Panc1 (cell line): ENCODE results near the gene NAV1. TPM values are rescaled to one million over a fixed set of nuclear protein-coding genes. Genes with fewer than 3 reads are reported as not detected.

Experiments used
- ATAC-seq: fragments of 200-7000 bp; cut with Tn5 transposase; 2 replicates; pipeline ENCODE4 v1.9.1; 2020; ENCODE audit warnings: mild to moderate bottlenecking, moderate library complexity
- BruUV-seq: library from RNA; stranded (reverse); fragments of 400-500 nt; replicated peaks from 2 replicates; lab custom pipeline; 2021; lab: Mats Ljungman, UMichigan
- CTCF ChIA-PET: fragments of 300-600 bp; sonication (Branson Sonifier 250); formaldehyde crosslinking; loops from one replicate; lab custom pipeline; 2022; ENCODE audit warnings: antibody characterized with exemption; lab: Charles Lee
- POLR2A ChIA-PET: fragments of 300-600 bp; sonication (Branson Sonifier 250); formaldehyde crosslinking; loops from one replicate; lab custom pipeline; 2022; ENCODE audit warnings: antibody characterized with exemption; lab: Charles Lee
- DNase-seq: peaks from one replicate; pipeline ENCODE4 v3.0.0-alpha.2; 2010; ENCODE audit warnings: low read depth, low spot score
- H3K27ac ChIP-seq: 2 replicates; pipeline ENCODE4 v1.5.1; 2011; ENCODE audit warnings: mild to moderate bottlenecking, low read length, inconsistent platforms
- H3K27me3 ChIP-seq: fragments of 200-500 bp; sonication (Bioruptor generic); 2 replicates; pipeline ENCODE4 v1.6.0; 2014; ENCODE audit warnings: low read length, inconsistent platforms; ENCODE audit not compliant: control insufficient read depth, insufficient read depth
- H3K36me3 ChIP-seq: fragments of 200-500 bp; sonication (Bioruptor generic); 2 replicates; pipeline ENCODE4 v1.5.1; 2014; ENCODE audit warnings: inconsistent platforms, mild to moderate bottlenecking, low read length, moderate library complexity; ENCODE audit not compliant: control insufficient read depth, insufficient read depth
- H3K4me1 ChIP-seq: 2 replicates; pipeline ENCODE4 v1.5.1; 2011; ENCODE audit warnings: inconsistent platforms, mild to moderate bottlenecking, low read length, moderate library complexity; ENCODE audit not compliant: control insufficient read depth, insufficient read depth
- H3K4me3 ChIP-seq, 2 experiments: 2 replicates each; pipeline ENCODE4 v1.5.1; 2011 to 2012; ENCODE audit warnings: low read depth in 2 of 2, low read length in 2 of 2, mild to moderate bottlenecking in 2 of 2, inconsistent platforms in 1 of 2, moderate library complexity in 1 of 2
- H3K9me3 ChIP-seq: fragments of 200-500 bp; sonication (Bioruptor generic); 2 replicates; pipeline ENCODE4 v1.5.1; 2014; ENCODE audit warnings: low read depth, mild to moderate bottlenecking, inconsistent platforms, low read length, moderate library complexity; ENCODE audit not compliant: control insufficient read depth, insufficient read depth
- CTCF ChIP-seq: fragments of 450-650 bp; IDR thresholded peaks from 2 replicates; pipeline ENCODE4 v1.5.1; 2017; ENCODE audit warnings: mild to moderate bottlenecking
- POLR2AphosphoS5 ChIP-seq: IDR thresholded peaks from 2 replicates; pipeline ENCODE4 v1.6.1; 2012; ENCODE audit warnings: mild to moderate bottlenecking, low read depth, low read length, moderate library complexity
- REST ChIP-seq, 2 experiments: IDR thresholded peaks; 2 replicates each; pipeline ENCODE4 v1.6.1; 2011 to 2012; ENCODE audit warnings: low read depth in 2 of 2, control low read depth in 1 of 2, low read length in 1 of 2, mild to moderate bottlenecking in 1 of 2, moderate library complexity in 1 of 2; ENCODE audit not compliant: insufficient read depth in 1 of 2
- SIN3A ChIP-seq: IDR thresholded peaks from 2 replicates; pipeline ENCODE4 v1.6.1; 2012; ENCODE audit warnings: low read depth, mild to moderate bottlenecking, low read length, moderate library complexity, borderline replicate concordance; ENCODE audit not compliant: insufficient read depth
- TCF7L2 ChIP-seq: IDR thresholded peaks from 2 replicates; pipeline ENCODE4 v1.6.1; 2011; ENCODE audit warnings: mild to moderate bottlenecking, low read depth, low read length, inconsistent platforms
- in situ Hi-C: cut with HindIII; loops from 2 replicates; pipeline ENCODE4 v1.10.0; 2016; ENCODE audit warnings: low sequenced_read_pairs, low pct_unique_long_range_greater_than_20kb
- intact Hi-C: fragments of 100-400 bp; cut with micrococcal nuclease; formaldehyde crosslinking; loops from one replicate; pipeline ENCODE4 v1.10.0; 2022; ENCODE audit not compliant: unreplicated experiment
- total RNA-seq: library from RNA; stranded (reverse); gene quantifications from one replicate; pipeline ENCODE4 v1.2.1, GENCODE V29; 2021; ENCODE audit not compliant: unreplicated experiment

NAV1 gene
- total RNA-seq, 1 experiment from 2014 or later, result 29.0 TPM

DNA sequence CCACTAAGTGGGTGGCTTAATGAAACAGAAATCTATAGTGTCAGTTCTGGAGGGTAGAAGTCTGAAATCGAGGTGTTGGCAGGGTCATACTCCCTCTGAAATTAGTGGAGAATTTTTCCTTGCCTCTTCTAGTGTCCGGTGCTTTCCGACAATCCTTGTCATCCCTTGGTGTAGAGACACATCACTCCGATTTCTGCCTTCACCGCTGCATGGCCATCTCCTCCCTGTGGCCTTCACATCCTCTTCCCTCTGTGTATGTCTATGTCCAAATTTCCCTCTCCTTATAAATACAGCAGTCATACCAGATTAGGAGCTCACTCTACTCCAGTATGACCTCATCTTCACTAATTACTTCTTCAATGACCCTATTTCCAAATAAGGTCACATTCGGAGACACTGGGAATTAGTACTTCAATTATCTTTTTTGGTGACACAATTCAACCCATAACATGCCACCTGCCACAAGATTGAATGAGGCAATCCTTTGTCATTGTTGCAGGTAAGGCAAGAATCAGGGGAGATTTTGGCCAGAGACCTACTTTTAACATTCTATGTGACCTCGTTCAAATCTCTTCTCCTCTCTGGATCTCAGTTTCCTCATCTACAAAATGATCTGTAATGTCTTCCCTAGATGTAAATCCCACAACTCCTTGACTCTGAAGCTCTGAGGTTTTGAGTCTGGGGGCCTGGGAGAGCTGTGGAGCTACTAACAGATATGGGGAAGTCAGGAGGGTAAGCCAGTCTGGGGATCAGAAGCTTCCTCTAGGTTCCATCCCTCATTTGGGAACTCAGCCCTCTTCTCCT, 16.1 kb downstream of the NAV1 start:
- no peak overlapping the region for H3K27ac ChIP-seq
- BruUV-seq, result no TSS peak
- H3K4me3 ChIP-seq, result no peak overlapping the region
- 0 out of 2 replicates have a peak, but pooled peaks cover 4% of the 10 kb centered on the region for H3K4me1 ChIP-seq
- no peaks in the 10 kb centered on the region for H3K9me3 ChIP-seq
- in situ Hi-C loops, result no loop called here
- POLR2A ChIA-PET, result no interaction called here
- CTCF ChIA-PET, result no interaction called here
- H3K27me3 ChIP-seq, result no peaks in the 10 kb centered on the region
- TF ChIP-seq CTCF, result no peak
- no peak for TF ChIP-seq TCF7L2
- no peak for TF ChIP-seq SIN3A
- no peak for TF ChIP-seq POLR2AphosphoS5
- no peak for TF ChIP-seq REST (IDR thresholded peaks at IDR 0.05; ENCODE audit: insufficient read depth in 1 of 2, low read depth in 2 of 2, low read length in 1 of 2)
- DNase-seq (no peak), ATAC-seq (no peak)
- intact Hi-C loops, result no loop called here
- H3K36me3 ChIP-seq, result no peaks in the 10 kb centered on the region

DNA sequence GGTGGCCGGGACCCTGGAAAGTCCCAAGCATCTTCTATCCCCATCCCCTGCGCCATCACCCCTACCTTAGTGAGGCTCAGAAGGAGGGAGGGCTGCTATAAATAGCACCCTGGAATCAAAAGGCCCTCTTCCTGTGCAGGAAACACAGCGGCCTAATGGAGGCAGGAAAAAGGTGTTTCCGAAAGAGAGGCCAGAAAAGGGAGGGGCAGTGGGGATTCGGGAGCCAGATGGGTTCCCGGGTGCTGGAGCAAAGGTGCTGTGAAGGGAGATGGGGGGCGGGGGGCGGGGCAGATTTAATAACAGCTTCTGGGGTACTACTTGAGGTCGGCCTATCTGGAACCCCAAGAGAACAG, 16.6 kb downstream of the NAV1 start:
- TF ChIP-seq POLR2AphosphoS5 (no peak), CTCF (no peak), TCF7L2 (no peak), REST (IDR thresholded peaks at IDR 0.05; ENCODE audit: insufficient read depth in 1 of 2, low read depth in 2 of 2, low read length in 1 of 2) (no peak), SIN3A (no peak)
- ATAC-seq (no peak), DNase-seq (no peak)
- Histone ChIP-seq H3K4me1 (0 out of 2 replicates have a peak, but pooled peaks cover 4% of the 10 kb centered on the region), H3K27me3 (no peaks in the 10 kb centered on the region), H3K4me3 (no peak overlapping the region), H3K27ac (no peak overlapping the region), H3K9me3 (no peaks in the 10 kb centered on the region), H3K36me3 (no peaks in the 10 kb centered on the region)
- intact Hi-C loops (no loop called here), in situ Hi-C loops (no loop called here)
- no TSS peak for BruUV-seq
- ChIA-PET CTCF (no interaction called here), POLR2A (no interaction called here)
